ENCODE measurements around the gene RBM45. TPM values are rescaled to one million over a fixed set of nuclear protein-coding genes. Genes with fewer than 3 reads are reported as not detected.
"Not testable (repeated sequence)": the region's sequence is repeated elsewhere in the genome, so short reads cannot be mapped to it uniquely, and the experiment has no call there.

RBM45 gene
- total and polyA plus RNA-seq, 2 experiments from 2014 or later, result 10.7 to 12.3 TPM

DNA sequence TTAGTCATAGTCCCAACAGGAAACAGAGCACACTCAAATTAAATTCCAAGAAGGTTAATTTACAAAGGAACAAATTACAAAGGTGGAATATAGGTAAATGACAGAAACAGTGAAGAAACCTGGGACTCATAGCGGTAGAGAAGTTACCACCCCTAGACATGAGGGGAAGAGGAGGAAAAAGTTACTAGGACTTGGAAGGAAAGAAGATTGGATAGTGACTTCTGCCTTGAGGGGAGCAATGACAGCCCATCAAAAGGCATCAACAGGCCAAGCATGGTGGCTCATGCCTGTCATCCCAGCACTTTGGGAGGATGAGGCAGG, 37.3 kb upstream of the RBM45 start:
- H3K36me3 ChIP-seq, result no peaks in the 10 kb centered on the region
- no peak overlapping the region for H3K27ac ChIP-seq
- no peaks in the 10 kb centered on the region for H3K4me1 ChIP-seq (ENCODE audit: low read depth)
- H3K27me3 ChIP-seq, result no peaks in the 10 kb centered on the region
- H3K4me3 ChIP-seq, result no peak overlapping the region
- DNase-seq (ENCODE audit: low read depth in 1 of 2, low spot score in 1 of 2), result no peak
- TF ChIP-seq, protein P1, sequence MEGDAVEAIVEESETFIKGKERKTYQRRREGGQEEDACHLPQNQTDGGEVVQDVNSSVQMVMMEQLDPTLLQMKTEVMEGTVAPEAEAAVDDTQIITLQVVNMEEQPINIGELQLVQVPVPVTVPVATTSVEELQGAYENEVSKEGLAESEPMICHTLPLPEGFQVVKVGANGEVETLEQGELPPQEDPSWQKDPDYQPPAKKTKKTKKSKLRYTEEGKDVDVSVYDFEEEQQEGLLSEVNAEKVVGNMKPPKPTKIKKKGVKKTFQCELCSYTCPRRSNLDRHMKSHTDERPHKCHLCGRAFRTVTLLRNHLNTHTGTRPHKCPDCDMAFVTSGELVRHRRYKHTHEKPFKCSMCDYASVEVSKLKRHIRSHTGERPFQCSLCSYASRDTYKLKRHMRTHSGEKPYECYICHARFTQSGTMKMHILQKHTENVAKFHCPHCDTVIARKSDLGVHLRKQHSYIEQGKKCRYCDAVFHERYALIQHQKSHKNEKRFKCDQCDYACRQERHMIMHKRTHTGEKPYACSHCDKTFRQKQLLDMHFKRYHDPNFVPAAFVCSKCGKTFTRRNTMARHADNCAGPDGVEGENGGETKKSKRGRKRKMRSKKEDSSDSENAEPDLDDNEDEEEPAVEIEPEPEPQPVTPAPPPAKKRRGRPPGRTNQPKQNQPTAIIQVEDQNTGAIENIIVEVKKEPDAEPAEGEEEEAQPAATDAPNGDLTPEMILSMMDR (IDR thresholded peaks at IDR 0.05; ENCODE audit: low read depth, low read length), result no peak
- no peaks in the 10 kb centered on the region for H3K9me3 ChIP-seq (ENCODE audit: low read depth)

DNA sequence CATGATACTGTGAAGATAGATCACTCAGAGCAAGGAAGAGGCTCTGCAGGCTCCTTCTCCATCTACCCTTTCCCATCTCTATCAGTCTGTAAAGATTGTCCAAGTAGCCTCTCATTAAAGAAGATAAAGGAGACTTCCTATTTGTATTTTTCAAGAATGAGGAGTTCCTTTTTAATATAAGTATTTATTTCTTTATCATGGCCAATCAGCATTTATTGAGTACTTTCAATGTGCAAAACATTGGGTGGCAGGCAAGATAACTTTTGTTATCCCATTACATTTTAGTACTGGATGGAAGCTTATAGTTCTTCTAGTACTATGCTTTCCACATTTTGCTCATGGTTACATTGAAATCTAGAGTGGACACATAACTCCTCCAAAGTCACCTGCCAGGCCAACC, 36.1 kb upstream of the RBM45 start:
- H3K27ac ChIP-seq, result no peak overlapping the region
- DNase-seq (ENCODE audit: low read depth in 1 of 2, low spot score in 1 of 2), result no peak
- TF ChIP-seq, protein P1 (IDR thresholded peaks at IDR 0.05; ENCODE audit: low read depth, low read length), result no peak
- no peak overlapping the region for H3K4me3 ChIP-seq
- H3K4me1 ChIP-seq (ENCODE audit: low read depth), result no peaks in the 10 kb centered on the region
- H3K27me3 ChIP-seq, result no peaks in the 10 kb centered on the region
- no peaks in the 10 kb centered on the region for H3K36me3 ChIP-seq
- H3K9me3 ChIP-seq (ENCODE audit: low read depth), result no peaks in the 10 kb centered on the region

DNA sequence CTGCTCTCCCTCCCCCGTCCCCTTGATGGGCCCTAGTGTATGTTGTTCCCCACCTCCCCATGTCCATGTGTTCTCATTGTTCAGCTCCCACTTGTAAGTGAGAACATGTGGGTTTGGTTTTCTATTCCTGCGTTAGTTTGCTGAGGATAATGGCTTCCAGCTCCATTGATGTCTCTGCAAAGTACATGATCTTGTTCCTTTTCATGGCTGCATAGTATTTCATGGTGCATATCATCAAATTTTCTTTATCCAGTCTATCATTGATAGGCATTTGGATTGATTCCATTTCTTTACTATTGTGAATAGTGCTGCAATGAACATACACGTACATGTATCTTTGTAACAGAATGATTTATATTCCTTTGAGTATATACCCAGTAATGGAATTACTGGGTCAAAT, 33.0 kb upstream of the RBM45 start:
- H3K27me3 ChIP-seq; H3K4me3 ChIP-seq; H3K9me3 ChIP-seq (ENCODE audit: low read depth); H3K36me3 ChIP-seq; H3K4me1 ChIP-seq (ENCODE audit: low read depth); DNase-seq (ENCODE audit: low read depth in 1 of 2, low spot score in 1 of 2); H3K27ac ChIP-seq: not testable (repeated sequence)

DNA sequence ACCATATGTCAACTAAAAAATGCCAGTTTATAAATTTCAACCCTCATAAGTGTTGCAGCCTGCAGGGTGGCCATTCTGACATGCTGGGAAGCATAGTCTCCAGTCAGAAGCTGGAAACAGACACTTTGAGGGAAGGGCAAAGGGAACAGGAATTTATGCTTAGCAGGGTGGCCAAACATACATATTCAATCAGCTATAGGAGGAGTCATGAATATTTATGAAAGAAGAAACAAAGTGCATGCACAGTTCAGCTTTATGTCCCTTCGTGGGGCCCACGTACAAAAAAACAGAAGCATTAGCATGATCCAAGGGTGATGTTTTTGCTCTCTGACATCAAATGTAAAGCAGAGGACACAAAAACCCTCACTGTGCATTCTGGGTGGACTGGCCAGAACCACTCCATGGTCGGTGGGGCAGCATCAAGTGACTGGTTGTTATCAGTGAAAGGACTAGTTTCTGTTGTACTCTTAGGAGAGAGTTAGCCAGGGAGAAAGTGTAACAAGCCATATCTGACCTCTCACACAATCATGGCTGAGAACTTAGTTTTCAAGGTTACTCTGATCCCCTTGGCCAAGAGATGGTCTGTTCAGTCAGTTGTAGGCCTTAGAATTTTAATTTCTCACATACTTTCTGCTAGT, 29.7 kb upstream of the RBM45 start:
- TF ChIP-seq, protein P1 (IDR thresholded peaks at IDR 0.05; ENCODE audit: low read depth, low read length), result no peak

DNA sequence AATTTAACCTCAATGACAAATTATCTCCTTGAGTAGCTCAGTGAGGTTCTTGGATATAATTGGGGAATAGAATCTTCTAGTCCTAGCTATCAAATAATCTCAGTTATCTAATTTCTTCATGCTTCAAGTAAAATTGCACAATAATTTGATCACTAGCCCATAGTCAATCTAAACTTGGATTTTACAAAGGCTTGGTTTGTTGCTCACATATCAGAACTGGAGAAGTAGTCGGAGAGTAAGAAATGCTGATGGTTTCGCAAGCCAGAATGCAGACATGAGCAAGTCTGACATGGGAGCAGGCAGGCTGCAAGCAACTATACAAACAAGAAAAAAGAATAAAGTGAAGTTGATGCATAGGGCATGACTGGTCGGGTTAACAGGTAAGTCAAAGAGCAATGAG, 28.0 kb upstream of the RBM45 start:
- peaks cover 7% of the 10 kb centered on the region for H3K4me1 ChIP-seq (ENCODE audit: low read depth)
- DNase-seq (ENCODE audit: low read depth in 1 of 2, low spot score in 1 of 2), result peak in 1 of 2 donors; percentile 24
- no peaks in the 10 kb centered on the region for H3K9me3 ChIP-seq (ENCODE audit: low read depth)
- H3K36me3 ChIP-seq, result no peaks in the 10 kb centered on the region
- H3K27me3 ChIP-seq, result no peaks in the 10 kb centered on the region
- H3K4me3 ChIP-seq, result no peak overlapping the region
- TF ChIP-seq, protein P1 (IDR thresholded peaks at IDR 0.05; ENCODE audit: low read depth, low read length), result no peak
- H3K27ac ChIP-seq, result no peak overlapping the region

More for the DNA sequence above, 29.7 kb upstream of the RBM45 start:
- H3K36me3 ChIP-seq, result no peaks in the 10 kb centered on the region
- H3K4me1 ChIP-seq (ENCODE audit: low read depth), result no peaks in the 10 kb centered on the region
- H3K9me3 ChIP-seq (ENCODE audit: low read depth), result no peaks in the 10 kb centered on the region
- no peaks in the 10 kb centered on the region for H3K27me3 ChIP-seq
- H3K4me3 ChIP-seq, result no peak overlapping the region
- H3K27ac ChIP-seq, result no peak overlapping the region
- DNase-seq (ENCODE audit: low read depth in 1 of 2, low spot score in 1 of 2), result no peak

DNA sequence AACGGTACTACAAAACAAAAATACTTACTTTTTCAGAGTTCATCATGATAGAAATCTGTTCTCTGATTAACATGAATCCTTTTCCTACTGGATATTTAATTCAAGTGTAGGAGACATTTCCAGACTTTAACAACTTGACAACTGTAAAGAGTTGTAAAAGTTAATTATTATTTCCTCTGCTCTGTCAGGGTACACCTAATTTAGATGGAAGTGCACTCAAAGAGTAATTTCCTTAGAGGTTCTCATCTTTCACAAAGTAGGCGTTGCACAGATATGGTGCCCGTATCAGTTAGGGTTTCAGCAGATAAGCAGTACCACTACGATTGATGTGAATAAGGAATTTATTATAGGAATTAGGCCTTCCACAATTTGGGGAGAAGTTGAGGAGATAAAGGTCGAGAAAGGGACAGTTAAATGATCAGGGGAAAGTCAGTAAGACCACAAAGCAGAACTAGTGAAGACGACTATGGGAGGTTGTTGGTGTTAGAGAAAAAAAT, 23.4 kb upstream of the RBM45 start:
- peaks cover 9% of the 10 kb centered on the region for H3K4me1 ChIP-seq (ENCODE audit: low read depth)
- H3K27ac ChIP-seq, result no peak overlapping the region
- DNase-seq (ENCODE audit: low read depth in 1 of 2, low spot score in 1 of 2), result no peak
- no peaks in the 10 kb centered on the region for H3K36me3 ChIP-seq
- no peaks in the 10 kb centered on the region for H3K27me3 ChIP-seq
- H3K9me3 ChIP-seq (ENCODE audit: low read depth), result no peaks in the 10 kb centered on the region
- TF ChIP-seq, protein P1 (IDR thresholded peaks at IDR 0.05; ENCODE audit: low read depth, low read length), result no peak
- no peak overlapping the region for H3K4me3 ChIP-seq

Data from cardiac muscle cell (in vitro differentiated cells and primary cell).